Measurements from ENCODE around the gene KRTAP17-1.

The KRTAP17-1 gene

GRCh38 chr17:41332239-41332638 lies 16.7 kb upstream of the KRTAP17-1 start:
- no peak for DNase-seq

- no peak for DNase-seq
Measured at GRCh38 chr17:41331606-41332005, 16.1 kb upstream of the KRTAP17-1 start.

- DNase-seq, result peak in 1 of 2 donors; percentile 42
Measured at GRCh38 chr17:41329279-41329948, 13.9 kb upstream of the KRTAP17-1 start.

- DNase-seq, result no peak
Measured at GRCh38 chr17:41328207-41328606, 12.7 kb upstream of the KRTAP17-1 start.

GRCh38 chr17:41327411-41328120 lies 12.1 kb upstream of the KRTAP17-1 start:
- DNase-seq, result no peak

- DNase-seq, result no peak
Measured at GRCh38 chr17:41326173-41327145, 10.9 kb upstream of the KRTAP17-1 start.

- DNase-seq, result no peak
Measured at GRCh38 chr17:41325611-41326010, 10.1 kb upstream of the KRTAP17-1 start.

GRCh38 chr17:41325126-41325525 lies 9.6 kb upstream of the KRTAP17-1 start:
- DNase-seq, result no peak

- DNase-seq, result peak in 1 of 2 donors; percentile 18
Measured at GRCh38 chr17:41324180-41325075, 8.9 kb upstream of the KRTAP17-1 start.

- DNase-seq, result no peak
Measured at GRCh38 chr17:41322903-41323895, 7.7 kb upstream of the KRTAP17-1 start.

GRCh38 chr17:41322094-41322902 lies 6.8 kb upstream of the KRTAP17-1 start:
- DNase-seq, result no peak

- no peak for DNase-seq
Measured at GRCh38 chr17:41318231-41318630, 2.7 kb upstream of the KRTAP17-1 start.

- no peak for DNase-seq
Measured at GRCh38 chr17:41315814-41316445, 420 bp upstream of the KRTAP17-1 start.

GRCh38 chr17:41311111-41311510 lies 4.4 kb downstream of the KRTAP17-1 start:
- DNase-seq, result no peak

- peak in 1 of 2 donors; percentile 28 for DNase-seq
Measured at GRCh38 chr17:41308918-41309359, 6.6 kb downstream of the KRTAP17-1 start, which contains the start of gene KRTAP16-1. KRTAP16-1 (minus strand) TSS chr17:41309309; CDS start chr17:41309253, 56 bp downstream.

- peak; percentile 41 to 51 for DNase-seq
Measured at GRCh38 chr17:41308251-41308917, 7.1 kb downstream of the KRTAP17-1 start.

GRCh38 chr17:41307647-41308046 lies 7.9 kb downstream of the KRTAP17-1 start:
- no peak for DNase-seq

- no peak for DNase-seq
Measured at GRCh38 chr17:41304091-41304490, 11.4 kb downstream of the KRTAP17-1 start.

GRCh38 chr17:41302981-41303380 lies 12.5 kb downstream of the KRTAP17-1 start:
- no peak for DNase-seq
